HG03066 (cell line): ENCODE results near the gene KCNN1.
"Not testable (repeated sequence)": the region's sequence is repeated elsewhere in the genome, so short reads cannot be mapped to it uniquely, and the experiment has no call there.

Source experiments
- ATAC-seq: cut with Tn5 transposase; IDR thresholded peaks from one replicate; pipeline ENCODE4 v1.9.1; 2021; ENCODE audit warnings: low read depth; ENCODE audit not compliant: unreplicated experiment

Gene KCNN1

DNA sequence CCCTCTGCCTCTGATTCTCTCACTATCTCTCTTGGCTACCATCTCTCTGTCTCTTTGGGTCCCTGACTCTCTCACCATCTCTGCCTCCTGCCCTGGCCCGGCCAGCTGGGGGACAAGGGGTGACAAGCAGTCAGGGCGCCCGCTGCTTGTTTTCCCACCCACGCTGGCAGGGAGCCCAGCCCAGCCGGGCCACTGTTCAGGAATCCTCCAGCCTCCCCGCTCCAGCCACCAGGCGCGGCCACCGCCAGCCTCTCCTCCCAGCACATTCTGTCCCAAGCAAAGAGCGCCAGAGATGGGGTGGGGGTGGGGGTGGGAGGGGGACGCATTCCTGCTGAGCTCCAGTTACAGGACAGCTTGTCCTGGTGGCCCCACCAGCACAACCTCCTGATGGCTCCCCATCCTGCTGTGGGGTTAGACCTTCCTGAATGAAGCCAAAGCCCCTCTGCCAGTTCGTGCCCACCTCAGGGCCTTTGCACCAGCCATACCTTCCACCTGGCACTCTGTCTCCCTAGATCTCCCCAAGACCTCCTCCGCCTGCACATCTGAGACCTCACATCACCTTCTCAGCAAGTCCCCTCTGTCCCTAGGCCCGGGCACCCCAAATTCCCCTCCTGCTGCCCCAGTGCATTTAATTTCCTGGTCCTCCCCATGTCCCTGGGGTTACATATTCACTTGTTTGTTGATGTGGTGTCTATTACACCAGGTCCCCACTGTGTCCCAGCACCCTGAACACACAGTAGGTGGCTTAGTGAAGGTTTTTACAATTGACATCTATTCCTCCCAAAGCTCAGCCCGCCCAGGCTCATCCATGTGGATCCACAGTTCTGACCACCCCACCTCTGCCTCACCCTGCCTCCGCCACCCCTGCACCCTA, 53.5 kb downstream of the KCNN1 start:
- ATAC-seq = no peak

DNA sequence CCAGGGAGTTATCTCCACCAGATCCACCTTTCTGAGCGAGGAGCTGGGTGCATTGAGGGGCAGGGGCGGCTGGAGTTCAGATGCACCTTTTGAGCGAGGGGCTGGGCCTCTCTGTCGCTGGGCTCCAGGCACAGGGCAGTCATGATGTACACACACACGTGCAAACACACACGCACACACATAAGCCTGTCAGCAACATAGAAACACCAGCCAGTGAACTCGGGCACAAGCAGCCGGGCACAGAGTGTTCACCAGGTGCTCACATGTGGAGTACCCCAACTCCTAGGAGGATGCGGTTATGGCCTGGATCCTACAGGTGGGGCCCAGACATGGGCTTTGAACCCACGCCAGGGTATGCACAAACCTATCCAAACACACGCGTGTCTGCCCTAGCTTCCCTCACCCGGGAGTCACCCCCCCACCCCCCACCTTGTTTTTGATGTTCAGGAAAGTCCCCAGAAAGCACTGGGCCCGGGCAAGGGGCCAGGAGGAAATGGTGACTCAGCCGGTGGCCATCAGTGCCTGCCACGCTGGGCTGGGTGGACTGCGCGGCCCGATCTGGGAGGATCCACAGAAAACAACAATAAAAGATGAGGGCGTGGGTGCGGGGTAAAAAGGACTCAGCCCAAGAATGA, 54.3 kb downstream of the KCNN1 start:
- no peak for ATAC-seq

DNA sequence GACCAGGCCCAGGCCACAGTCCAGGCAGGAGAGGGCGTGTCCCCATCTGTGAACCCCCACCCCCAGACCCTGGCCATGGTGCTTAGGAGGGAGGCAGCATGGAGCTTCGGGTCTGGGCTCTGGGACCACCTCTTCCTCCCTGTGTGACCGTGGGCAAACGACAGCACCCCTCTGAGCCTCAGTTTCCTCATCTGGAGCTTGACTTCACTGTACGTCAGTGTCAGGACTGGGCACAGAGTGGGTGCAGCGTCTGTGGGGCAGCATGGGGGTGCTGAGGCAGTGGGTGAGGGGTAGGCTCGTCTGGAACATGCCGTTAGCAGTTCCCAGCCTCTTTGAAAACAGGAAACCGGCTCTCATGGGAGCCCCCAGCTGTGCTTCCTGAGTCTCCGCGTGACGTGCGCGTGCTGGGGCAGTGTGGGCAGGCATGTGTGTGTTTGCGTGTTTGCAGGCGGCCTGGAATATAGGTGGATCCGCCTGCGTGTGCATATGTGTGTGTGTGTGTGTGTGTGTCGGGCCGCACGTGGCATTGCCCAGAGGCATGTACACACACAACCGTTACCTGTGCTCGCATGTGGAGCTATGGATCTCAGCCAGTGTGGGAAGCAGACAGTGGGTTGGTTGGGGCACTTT, 56.8 kb downstream of the KCNN1 start:
- no peak for ATAC-seq

DNA sequence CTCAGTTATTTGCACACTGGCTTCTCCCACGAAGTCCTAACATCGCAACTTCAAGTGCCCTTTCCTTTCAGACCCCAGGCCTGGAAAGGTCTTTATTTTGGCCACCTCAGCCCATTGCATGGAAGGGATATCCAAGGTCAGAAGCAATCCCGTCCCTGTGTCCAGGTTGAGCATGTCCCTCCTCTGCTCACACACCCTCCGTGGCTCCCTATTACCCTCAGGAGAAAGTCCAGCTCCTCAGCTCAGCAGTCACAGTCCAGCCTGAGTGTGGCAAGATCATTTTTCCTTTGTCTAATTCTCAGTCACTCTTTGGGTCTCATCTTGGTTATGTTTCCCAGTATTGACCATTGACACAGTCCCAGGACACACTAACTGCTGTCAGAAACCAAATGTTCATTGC, 60.2 kb downstream of the KCNN1 start:
- no peak for ATAC-seq

DNA sequence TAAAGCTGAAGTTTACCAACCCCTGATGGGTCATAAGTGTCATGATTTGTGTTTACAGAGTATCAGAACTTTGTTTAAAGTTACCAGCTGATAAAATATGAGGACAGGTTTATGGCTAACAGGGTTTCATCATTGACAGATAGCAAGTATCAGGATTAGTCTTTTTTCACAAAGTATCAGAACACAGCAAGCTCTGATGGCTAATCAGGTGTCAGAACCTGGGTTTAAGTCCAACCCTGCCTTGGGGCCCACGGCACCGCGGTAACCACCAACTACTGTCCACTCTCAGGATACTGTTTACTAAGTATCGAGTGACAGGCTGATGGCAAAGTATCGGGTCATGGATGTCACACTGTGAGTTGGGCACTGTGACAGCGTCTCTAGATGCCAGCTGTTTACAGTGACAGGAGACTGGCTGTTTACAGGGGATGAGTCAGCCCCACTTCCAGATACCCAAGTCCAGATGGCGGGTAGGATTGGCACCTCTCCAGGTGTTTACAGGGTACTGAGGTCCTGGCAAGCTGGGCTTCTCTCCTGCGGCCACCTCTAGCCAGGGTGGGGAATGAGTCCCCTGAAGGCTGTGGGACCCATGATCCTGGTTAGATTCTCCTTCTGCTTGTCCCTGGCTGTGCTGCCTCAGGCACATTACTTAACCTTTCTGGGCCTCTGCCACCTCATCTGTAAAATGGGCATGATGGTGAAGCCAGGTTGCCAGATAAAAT, 62.9 kb downstream of the KCNN1 start:
- no peak for ATAC-seq

DNA sequence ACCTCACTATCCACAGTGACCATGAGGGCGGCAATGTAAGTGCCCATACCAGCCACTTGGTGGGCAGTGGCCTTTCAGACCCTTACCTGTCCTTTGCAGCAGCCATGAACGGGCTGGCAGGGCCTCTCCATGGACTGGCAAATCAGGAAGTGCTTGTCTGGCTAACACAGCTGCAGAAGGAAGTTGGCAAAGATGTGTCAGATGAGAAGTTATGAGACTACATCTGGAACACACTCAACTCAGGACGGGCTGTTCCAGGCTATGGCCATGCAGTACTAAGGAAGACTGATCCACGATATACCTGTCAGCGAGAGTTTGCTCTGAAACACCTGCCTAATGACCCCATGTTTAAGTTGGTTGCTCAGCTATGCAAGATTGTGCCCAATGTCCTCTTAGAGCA, 64.5 kb downstream of the KCNN1 start:
- ATAC-seq = not testable (repeated sequence)

DNA sequence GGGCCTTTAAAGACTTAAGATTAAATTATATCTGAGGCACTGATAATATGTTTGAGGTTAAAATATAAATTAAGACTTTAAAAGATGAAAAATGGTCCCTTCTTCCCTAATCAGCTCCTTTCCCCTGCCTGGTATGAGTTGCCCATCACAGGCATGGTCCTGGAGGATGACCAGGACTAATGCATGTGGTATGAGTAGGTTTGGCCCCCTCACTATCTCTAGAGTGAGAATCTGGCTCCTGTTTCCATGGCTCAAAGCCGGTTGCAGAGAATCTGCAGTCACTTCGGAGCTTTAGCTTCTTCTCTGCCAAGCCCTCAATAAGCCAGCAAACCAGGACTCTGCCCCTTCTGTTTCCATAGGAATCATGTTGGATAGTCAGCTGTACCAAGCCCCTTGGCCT, 65.2 kb downstream of the KCNN1 start:
- not testable (repeated sequence) for ATAC-seq

DNA sequence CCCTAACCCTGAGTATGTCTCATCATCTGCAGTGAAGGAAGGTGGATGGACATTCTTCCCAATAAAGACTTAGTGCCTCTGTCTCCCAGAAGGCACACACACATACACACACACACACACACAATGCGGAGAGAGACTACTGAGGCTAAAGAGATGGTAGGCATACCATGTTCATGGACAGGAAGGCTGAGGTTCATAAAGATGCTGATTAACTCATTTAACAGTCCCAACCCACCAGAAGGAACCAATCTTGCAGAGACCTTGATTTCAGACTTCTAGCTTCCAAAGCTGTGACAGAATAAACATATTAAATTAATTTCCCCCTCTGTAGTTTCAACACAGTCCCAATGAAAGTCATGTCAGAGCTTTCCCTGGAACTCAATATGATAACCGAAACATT, 74.1 kb downstream of the KCNN1 start:
- no peak for ATAC-seq

DNA sequence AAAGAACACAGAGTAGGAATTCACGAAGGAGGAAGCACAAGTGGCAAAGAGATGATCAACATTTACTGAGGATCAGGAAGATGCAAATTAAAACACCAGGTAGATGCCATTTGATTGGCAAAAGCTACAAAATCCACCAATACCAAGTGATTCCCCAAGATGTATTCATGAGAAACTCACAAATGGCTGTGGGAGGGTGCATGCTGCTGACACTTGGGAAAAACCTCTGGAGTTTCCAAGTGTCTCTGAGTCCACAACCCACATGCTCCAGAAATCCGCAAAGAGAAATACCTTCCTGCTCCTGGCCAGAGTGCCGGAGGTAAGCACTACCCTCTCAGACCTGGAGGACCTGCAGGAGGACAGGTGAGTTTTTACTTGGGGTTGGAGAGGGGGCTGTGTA, 76.8 kb downstream of the KCNN1 start:
- ATAC-seq = no peak

DNA sequence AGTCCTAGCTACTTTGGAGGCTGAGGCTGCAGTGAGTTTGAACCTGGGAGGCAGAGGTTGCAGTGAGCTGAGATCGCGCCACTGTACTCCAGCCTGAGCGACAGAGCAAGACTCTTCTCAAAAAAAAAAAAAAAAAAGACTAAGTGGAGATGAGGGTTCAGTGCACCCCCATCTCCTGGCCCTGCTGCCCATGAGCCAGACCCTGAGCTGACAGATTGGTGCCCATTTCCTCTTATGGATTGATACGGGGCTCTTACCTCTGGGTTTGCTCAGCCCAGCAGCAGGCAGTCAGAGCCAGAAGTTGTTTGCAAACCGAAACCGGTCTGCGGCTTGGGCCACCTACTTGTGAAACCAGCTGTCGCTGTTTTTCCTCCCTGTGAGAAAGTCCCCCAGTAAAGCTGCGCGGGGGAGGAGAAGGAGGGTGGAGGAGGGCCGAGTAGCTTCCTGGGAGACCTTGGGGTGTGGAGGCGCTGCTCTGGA, 78.0 kb downstream of the KCNN1 start:
- ATAC-seq = peak; percentile 96

DNA sequence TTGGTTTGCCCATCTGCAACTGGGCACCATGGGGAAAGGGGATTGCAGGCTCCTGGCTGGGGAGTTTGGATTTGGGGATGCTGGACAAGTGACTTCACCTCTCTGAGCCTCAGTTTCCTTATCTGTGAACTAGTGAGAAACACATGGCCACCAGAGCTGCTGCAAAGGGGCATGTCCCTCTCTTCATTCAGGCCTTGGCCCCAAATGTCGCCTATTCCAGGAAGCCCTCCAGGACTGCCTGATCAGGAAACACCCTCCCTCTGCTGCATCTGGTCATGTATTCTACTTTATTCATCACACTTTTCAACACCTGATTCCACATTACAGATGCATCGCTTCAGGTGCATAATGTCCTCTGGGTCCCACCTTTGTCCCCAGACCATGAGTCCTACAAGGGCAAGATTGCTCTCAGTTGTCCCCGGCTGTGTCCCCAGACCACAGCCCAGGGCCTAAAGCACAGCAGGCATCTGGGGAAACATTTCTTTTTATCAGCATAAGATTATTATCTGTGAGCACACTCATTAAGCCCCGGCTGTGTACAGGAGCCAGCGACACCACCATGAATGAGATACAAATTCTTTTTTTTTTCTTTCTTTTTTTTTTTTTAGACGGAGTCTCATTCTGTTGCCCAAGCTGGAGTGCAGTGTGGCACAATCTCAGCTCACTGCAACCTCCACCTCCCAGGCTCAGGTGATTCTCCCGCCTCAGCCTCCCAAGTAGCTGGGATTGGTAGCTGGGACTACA, 78.6 kb downstream of the KCNN1 start:
- ATAC-seq = no peak

DNA sequence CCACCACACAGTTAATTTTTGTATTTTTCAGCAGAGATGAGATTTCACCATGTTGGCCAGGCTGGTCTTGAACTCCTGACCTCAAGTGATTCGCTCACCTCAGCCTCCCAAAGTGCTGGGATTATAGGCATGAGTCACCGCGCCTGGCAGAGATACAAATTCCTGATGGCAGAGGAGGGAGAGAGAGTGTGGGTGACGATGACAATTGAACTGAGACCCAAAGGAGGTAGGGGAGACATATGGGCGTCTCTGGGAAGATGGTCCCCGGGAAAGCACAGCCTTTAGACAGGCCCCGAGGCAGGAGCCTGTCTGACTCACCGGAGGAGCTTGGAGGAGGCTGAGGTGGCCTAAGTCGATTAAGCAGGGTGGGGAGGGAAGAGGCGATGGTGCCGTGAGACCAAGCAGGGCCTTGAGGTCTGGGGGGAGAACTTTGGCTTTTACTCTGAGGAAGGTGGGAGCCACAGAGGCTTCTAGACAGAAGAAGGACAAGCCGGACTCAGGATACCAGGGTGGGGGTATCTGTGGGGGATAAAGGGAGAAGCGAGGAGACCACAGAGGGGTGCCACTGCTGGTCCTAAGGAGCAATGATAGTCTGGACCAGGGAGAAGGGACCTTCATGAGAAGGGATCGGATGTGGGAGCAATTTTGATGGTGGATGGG, 79.3 kb downstream of the KCNN1 start:
- ATAC-seq = no peak

DNA sequence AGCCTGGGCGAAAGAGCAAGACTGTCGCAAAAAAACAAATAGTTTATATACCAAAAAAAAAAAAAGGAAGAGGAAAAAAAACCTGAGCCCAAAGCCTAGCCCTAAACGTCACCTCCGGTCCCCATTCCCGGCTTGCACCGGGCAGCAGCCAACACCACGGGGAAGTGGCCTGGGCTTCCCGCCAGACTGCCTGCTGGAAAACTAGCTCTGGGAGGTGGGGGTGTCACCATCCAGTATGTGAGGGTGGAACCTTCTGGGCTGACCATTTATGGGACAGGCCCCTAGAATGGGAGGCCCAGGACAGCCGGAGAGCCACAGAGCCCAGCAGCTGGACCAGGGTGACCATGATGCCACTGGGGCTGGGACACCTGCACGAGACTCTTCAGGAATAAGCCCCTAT, 82.5 kb downstream of the KCNN1 start:
- ATAC-seq = no peak
